ENCODE measurements around the gene PPP1R1B.

Gene PPP1R1B

GRCh38 chr17:39600288-39600996, 26.3 kb upstream of the PPP1R1B start:
- DNase-seq (ENCODE audit: low spot score) = no peak

- DNase-seq (ENCODE audit: low spot score) = no peak
Measured at GRCh38 chr17:39600997-39601597, 25.7 kb upstream of the PPP1R1B start.

- no peak for DNase-seq (ENCODE audit: low spot score)
Measured at GRCh38 chr17:39601758-39602532, 24.8 kb upstream of the PPP1R1B start.

- no peak for DNase-seq (ENCODE audit: low spot score)
Measured at GRCh38 chr17:39602533-39603303, 24.0 kb upstream of the PPP1R1B start.

- DNase-seq (ENCODE audit: low spot score) = no peak
Measured at GRCh38 chr17:39603304-39604016, 23.3 kb upstream of the PPP1R1B start.

GRCh38 chr17:39604911-39605491, 21.8 kb upstream of the PPP1R1B start:
- DNase-seq (ENCODE audit: low spot score) = no peak

- no peak for DNase-seq (ENCODE audit: low spot score)
Measured at GRCh38 chr17:39605492-39606433, 21.0 kb upstream of the PPP1R1B start.

- no peak for DNase-seq (ENCODE audit: low spot score)
Measured at GRCh38 chr17:39606434-39607056, 20.2 kb upstream of the PPP1R1B start.

GRCh38 chr17:39607057-39607850, 19.5 kb upstream of the PPP1R1B start:
- no peak for DNase-seq (ENCODE audit: low spot score)

GRCh38 chr17:39607851-39608130, 19.0 kb upstream of the PPP1R1B start, which contains the start of gene NEUROD2:
Gene NEUROD2 (minus strand): TSS chr17:39607920. CDS start chr17:39606599, 1,321 bp downstream.
- DNase-seq (ENCODE audit: low spot score) = no peak

- DNase-seq (ENCODE audit: low spot score) = no peak
Measured at GRCh38 chr17:39608142-39608981, 18.4 kb upstream of the PPP1R1B start.

- no peak for DNase-seq (ENCODE audit: low spot score)
Measured at GRCh38 chr17:39609416-39610025, 17.2 kb upstream of the PPP1R1B start.

GRCh38 chr17:39611401-39612112, 15.2 kb upstream of the PPP1R1B start:
- no peak for DNase-seq (ENCODE audit: low spot score)

- no peak for DNase-seq (ENCODE audit: low spot score)
Measured at GRCh38 chr17:39612291-39612894, 14.4 kb upstream of the PPP1R1B start.

GRCh38 chr17:39612935-39613464, 13.8 kb upstream of the PPP1R1B start:
- DNase-seq (ENCODE audit: low spot score) = no peak

GRCh38 chr17:39614545-39615157, 12.1 kb upstream of the PPP1R1B start:
- DNase-seq (ENCODE audit: low spot score) = no peak
